GM23338 (cell line): ENCODE results near the gene LRMDA. TPM values are rescaled to one million over a fixed set of nuclear protein-coding genes. Genes with fewer than 3 reads are reported as not detected.

Source experiments
- ATAC-seq: fragments of 200-7000 bp; cut with Tn5 transposase; 3 replicates; pipeline ENCODE4 v1.9.1; 2020
- DNase-seq: peaks from one replicate; pipeline ENCODE4 v3.0.0-alpha.2; 2015; ENCODE audit warnings: low spot score
- H2AFZ ChIP-seq: fragments of 200-600 bp; sonication (generic); 2 replicates; pipeline ENCODE4 v1.8.0; 2016; ENCODE audit warnings: antibody characterized with exemption, mild to moderate bottlenecking, moderate library complexity
- H3F3A ChIP-seq: fragments of 200-600 bp; sonication (generic); replicated peaks from 2 replicates; pipeline ENCODE4 v1.8.0; 2017; ENCODE audit warnings: antibody characterized with exemption, mixed run types, low read depth
- H3K27ac ChIP-seq: fragments of 200-600 bp; sonication (generic); 2 replicates; pipeline ENCODE4 v1.6.1; 2016; ENCODE audit warnings: low read depth
- H3K27me3 ChIP-seq: fragments of 200-600 bp; sonication (generic); 2 replicates; pipeline ENCODE4 v1.8.0; 2016; ENCODE audit warnings: mild to moderate bottlenecking, mixed run types, moderate library complexity; ENCODE audit not compliant: insufficient read depth
- H3K36me3 ChIP-seq: fragments of 200-600 bp; sonication (generic); 2 replicates; pipeline ENCODE4 v1.8.0; 2016; ENCODE audit warnings: mild to moderate bottlenecking; ENCODE audit not compliant: insufficient read depth
- H3K4me1 ChIP-seq: fragments of 200-600 bp; sonication (generic); 2 replicates; pipeline ENCODE4 v1.8.0; 2016; ENCODE audit warnings: mild to moderate bottlenecking, moderate library complexity; ENCODE audit not compliant: insufficient read depth
- H3K4me2 ChIP-seq: fragments of 200-600 bp; sonication (generic); 2 replicates; pipeline ENCODE4 v1.7.1; 2017; ENCODE audit warnings: mixed run types
- H3K4me3 ChIP-seq: fragments of 200-600 bp; sonication (generic); 2 replicates; pipeline ENCODE4 v1.6.1; 2016; ENCODE audit warnings: mixed run types
- H3K79me2 ChIP-seq: fragments of 200-600 bp; sonication (generic); replicated peaks from 2 replicates; pipeline ENCODE4 v1.8.0; 2017; ENCODE audit warnings: mild to moderate bottlenecking; ENCODE audit not compliant: insufficient read depth
- H3K9me2 ChIP-seq: fragments of 200-600 bp; sonication (generic); 2 replicates; pipeline ENCODE4 v1.8.0; 2017; ENCODE audit not compliant: insufficient read depth
- H4K20me1 ChIP-seq: fragments of 200-600 bp; sonication (generic); replicated peaks from 2 replicates; pipeline ENCODE4 v1.8.0; 2017; ENCODE audit warnings: mild to moderate bottlenecking; ENCODE audit not compliant: insufficient read depth
- H3K27ac Mint-ChIP-seq: 2 replicates; pipeline ENCODE4 v1.8.0; 2020; ENCODE audit warnings: inconsistent platforms, mild to moderate bottlenecking, moderate library complexity, mixed read lengths
- H3K27me3 Mint-ChIP-seq: 3 replicates; pipeline ENCODE4 v1.8.0; 2022; ENCODE audit warnings: low read depth, mild to moderate bottlenecking, moderate library complexity, mixed read lengths, inconsistent platforms; ENCODE audit not compliant: insufficient read depth, poor library complexity
- H3K36me3 Mint-ChIP-seq: 3 replicates; pipeline ENCODE4 v1.8.0; 2021; ENCODE audit warnings: low read depth, mild to moderate bottlenecking, inconsistent platforms, moderate library complexity, mixed read lengths
- H3K4me1 Mint-ChIP-seq: 3 replicates; pipeline ENCODE4 v1.8.0; 2020; ENCODE audit warnings: mild to moderate bottlenecking, inconsistent platforms, mixed read lengths
- H3K4me3 Mint-ChIP-seq: 3 replicates; pipeline ENCODE4 v1.8.0; 2021; ENCODE audit warnings: moderate library complexity, mild to moderate bottlenecking, inconsistent platforms, mixed read lengths
- H3K9me3 Mint-ChIP-seq: 3 replicates; pipeline ENCODE4 v1.8.0; 2020; ENCODE audit warnings: moderate library complexity, mild to moderate bottlenecking, inconsistent platforms, mixed read lengths
- CREB1 ChIP-seq: fragments of 250-450 bp; sonication (Bioruptor Pico); IDR thresholded peaks from 2 replicates; pipeline ENCODE4 v1.5.0; 2020; ENCODE audit warnings: low read depth, mild to moderate bottlenecking, moderate library complexity
- EZH2 ChIP-seq: fragments of 200-600 bp; sonication (generic); IDR thresholded peaks from one replicate; pipeline ENCODE4 v1.8.0; 2017; ENCODE audit warnings: antibody characterized with exemption, mild to moderate bottlenecking, low read depth; ENCODE audit not compliant: unreplicated experiment
- EZH2phosphoT487 ChIP-seq: fragments of 200-600 bp; sonication (generic); IDR thresholded peaks from one replicate; pipeline ENCODE4 v1.8.1; 2018; ENCODE audit warnings: antibody characterized with exemption; ENCODE audit not compliant: unreplicated experiment
- JUNB ChIP-seq: IDR thresholded peaks from one replicate; pipeline ENCODE4 v1.6.1; 2016; ENCODE audit warnings: antibody characterized with exemption; ENCODE audit not compliant: unreplicated experiment
- NANOG ChIP-seq: IDR thresholded peaks from 2 replicates; pipeline ENCODE4 v1.6.1; 2016; ENCODE audit warnings: antibody characterized with exemption, borderline replicate concordance
- POLR2AphosphoS5 ChIP-seq: IDR thresholded peaks from 2 replicates; pipeline ENCODE4 v1.6.1; 2016; ENCODE audit warnings: antibody characterized with exemption, low read depth
- STAT1 ChIP-seq: IDR thresholded peaks from one replicate; pipeline ENCODE4 v1.6.1; 2016; ENCODE audit warnings: antibody characterized with exemption; ENCODE audit not compliant: unreplicated experiment
- ZNF114 ChIP-seq: fragments of 250-450 bp; sonication (Bioruptor Pico); IDR thresholded peaks from 2 replicates; pipeline ENCODE4 v1.5.0; 2020; ENCODE audit warnings: mild to moderate bottlenecking, moderate library complexity
- ZNF331 ChIP-seq: fragments of 250-450 bp; sonication (Bioruptor Pico); IDR thresholded peaks from 2 replicates; pipeline ENCODE4 v1.5.0; 2020; ENCODE audit warnings: low read depth, mild to moderate bottlenecking, moderate library complexity
- polyA plus RNA-seq: library from polyadenylated mRNA; unstranded; fragments of >200 nt; fragmentation: Nextera tagmentation; extraction: Ambion mirVana; gene quantifications from 2 replicates; pipeline ENCODE4 v1.2.1, GENCODE V29; 2016
- total RNA-seq: library from RNA; depleted of rRNA; stranded (reverse); fragments of >200 nt; shearing (Covaris generic); gene quantifications from 2 replicates; pipeline ENCODE4 v1.2.3, GENCODE V29; 2014
- TF ChIP-seq, protein P1 (sequence below), 2 experiments: fragments of 200-600 bp in 1 of 2; sonication (generic) in 1 of 2; conservative IDR thresholded peaks; 2 replicates each; pipeline versions ENCODE4 v1.5.1 to v1.6.1; 2016 to 2017; ENCODE audit warnings: antibody characterized with exemption in 2 of 2, low read depth in 2 of 2, mild to moderate bottlenecking in 2 of 2, moderate library complexity in 1 of 2
- TF ChIP-seq, protein P2 (sequence below): IDR thresholded peaks from 2 replicates; pipeline ENCODE4 v1.6.1; 2016; ENCODE audit warnings: antibody characterized with exemption
- TF ChIP-seq, protein P3 (sequence below): fragments of 250-450 bp; sonication (Bioruptor Pico); IDR thresholded peaks from 2 replicates; pipeline ENCODE4 v1.5.0; 2020; ENCODE audit warnings: mild to moderate bottlenecking, moderate library complexity
- TF ChIP-seq, protein P4 (sequence below): IDR thresholded peaks from one replicate; pipeline ENCODE4 v1.6.1; 2018; ENCODE audit warnings: antibody characterized with exemption; ENCODE audit not compliant: unreplicated experiment

Gene LRMDA
- total and polyA plus RNA-seq, 2 experiments from 2014 or later: 0.90 to 1.8 TPM

DNA sequence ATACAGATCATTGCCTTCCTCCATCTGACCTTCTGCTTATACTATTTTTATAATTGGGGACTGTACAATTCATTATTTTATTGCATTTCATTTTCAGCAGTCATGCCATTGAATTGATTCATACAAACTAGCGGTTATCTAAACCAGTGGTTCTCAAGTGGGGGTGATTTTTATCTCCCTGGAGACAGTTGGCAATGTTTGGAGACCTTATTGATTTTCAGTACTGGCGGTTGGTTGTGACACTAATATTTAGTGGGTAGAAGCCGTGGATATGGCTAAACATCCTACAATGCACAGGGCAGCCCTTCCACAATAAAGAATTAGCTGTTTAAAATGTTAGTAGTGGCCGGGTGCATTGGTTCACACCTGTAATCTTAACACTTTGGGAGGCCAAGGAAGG is 765.9 kb downstream of the LRMDA start:
- Histone ChIP-seq H4K20me1 (no peaks in the 10 kb centered on the region), H3F3A (no peaks in the 10 kb centered on the region), H3K79me2 (no peaks in the 10 kb centered on the region), H3K4me1 (peaks cover 28% of the 10 kb centered on the region), H3K4me3 (no peak overlapping the region), H3K27ac (no peak overlapping the region), H3K9me2 (peaks cover 26% of the 10 kb centered on the region), H3K27me3 (no peaks in the 10 kb centered on the region), H3K36me3 (no peaks in the 10 kb centered on the region), H3K4me2 (no peak overlapping the region), H2AFZ (no peak overlapping the region)
- H3K9me3 Mint-ChIP-seq: no peaks in the 10 kb centered on the region; the same call in 2 of the 3 replicates
- no peaks in the 10 kb centered on the region for H3K36me3 Mint-ChIP-seq
- TF ChIP-seq EZH2 (no peak), CREB1 (CRISPR knock-in tag) (no peak), STAT1 (no peak), NANOG (no peak), JUNB (no peak), ZNF331 (CRISPR knock-in tag) (no peak), EZH2phosphoT487 (no peak), POLR2AphosphoS5 (no peak), ZNF114 (CRISPR knock-in tag) (no peak)
- TF ChIP-seq, protein P1, sequence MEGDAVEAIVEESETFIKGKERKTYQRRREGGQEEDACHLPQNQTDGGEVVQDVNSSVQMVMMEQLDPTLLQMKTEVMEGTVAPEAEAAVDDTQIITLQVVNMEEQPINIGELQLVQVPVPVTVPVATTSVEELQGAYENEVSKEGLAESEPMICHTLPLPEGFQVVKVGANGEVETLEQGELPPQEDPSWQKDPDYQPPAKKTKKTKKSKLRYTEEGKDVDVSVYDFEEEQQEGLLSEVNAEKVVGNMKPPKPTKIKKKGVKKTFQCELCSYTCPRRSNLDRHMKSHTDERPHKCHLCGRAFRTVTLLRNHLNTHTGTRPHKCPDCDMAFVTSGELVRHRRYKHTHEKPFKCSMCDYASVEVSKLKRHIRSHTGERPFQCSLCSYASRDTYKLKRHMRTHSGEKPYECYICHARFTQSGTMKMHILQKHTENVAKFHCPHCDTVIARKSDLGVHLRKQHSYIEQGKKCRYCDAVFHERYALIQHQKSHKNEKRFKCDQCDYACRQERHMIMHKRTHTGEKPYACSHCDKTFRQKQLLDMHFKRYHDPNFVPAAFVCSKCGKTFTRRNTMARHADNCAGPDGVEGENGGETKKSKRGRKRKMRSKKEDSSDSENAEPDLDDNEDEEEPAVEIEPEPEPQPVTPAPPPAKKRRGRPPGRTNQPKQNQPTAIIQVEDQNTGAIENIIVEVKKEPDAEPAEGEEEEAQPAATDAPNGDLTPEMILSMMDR (conservative IDR thresholded peaks at IDR 0.05; ENCODE audit: low read depth in 2 of 2): no peak
- TF ChIP-seq, protein P2, sequence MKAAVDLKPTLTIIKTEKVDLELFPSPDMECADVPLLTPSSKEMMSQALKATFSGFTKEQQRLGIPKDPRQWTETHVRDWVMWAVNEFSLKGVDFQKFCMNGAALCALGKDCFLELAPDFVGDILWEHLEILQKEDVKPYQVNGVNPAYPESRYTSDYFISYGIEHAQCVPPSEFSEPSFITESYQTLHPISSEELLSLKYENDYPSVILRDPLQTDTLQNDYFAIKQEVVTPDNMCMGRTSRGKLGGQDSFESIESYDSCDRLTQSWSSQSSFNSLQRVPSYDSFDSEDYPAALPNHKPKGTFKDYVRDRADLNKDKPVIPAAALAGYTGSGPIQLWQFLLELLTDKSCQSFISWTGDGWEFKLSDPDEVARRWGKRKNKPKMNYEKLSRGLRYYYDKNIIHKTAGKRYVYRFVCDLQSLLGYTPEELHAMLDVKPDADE: no peak
- TF ChIP-seq, protein P3, sequence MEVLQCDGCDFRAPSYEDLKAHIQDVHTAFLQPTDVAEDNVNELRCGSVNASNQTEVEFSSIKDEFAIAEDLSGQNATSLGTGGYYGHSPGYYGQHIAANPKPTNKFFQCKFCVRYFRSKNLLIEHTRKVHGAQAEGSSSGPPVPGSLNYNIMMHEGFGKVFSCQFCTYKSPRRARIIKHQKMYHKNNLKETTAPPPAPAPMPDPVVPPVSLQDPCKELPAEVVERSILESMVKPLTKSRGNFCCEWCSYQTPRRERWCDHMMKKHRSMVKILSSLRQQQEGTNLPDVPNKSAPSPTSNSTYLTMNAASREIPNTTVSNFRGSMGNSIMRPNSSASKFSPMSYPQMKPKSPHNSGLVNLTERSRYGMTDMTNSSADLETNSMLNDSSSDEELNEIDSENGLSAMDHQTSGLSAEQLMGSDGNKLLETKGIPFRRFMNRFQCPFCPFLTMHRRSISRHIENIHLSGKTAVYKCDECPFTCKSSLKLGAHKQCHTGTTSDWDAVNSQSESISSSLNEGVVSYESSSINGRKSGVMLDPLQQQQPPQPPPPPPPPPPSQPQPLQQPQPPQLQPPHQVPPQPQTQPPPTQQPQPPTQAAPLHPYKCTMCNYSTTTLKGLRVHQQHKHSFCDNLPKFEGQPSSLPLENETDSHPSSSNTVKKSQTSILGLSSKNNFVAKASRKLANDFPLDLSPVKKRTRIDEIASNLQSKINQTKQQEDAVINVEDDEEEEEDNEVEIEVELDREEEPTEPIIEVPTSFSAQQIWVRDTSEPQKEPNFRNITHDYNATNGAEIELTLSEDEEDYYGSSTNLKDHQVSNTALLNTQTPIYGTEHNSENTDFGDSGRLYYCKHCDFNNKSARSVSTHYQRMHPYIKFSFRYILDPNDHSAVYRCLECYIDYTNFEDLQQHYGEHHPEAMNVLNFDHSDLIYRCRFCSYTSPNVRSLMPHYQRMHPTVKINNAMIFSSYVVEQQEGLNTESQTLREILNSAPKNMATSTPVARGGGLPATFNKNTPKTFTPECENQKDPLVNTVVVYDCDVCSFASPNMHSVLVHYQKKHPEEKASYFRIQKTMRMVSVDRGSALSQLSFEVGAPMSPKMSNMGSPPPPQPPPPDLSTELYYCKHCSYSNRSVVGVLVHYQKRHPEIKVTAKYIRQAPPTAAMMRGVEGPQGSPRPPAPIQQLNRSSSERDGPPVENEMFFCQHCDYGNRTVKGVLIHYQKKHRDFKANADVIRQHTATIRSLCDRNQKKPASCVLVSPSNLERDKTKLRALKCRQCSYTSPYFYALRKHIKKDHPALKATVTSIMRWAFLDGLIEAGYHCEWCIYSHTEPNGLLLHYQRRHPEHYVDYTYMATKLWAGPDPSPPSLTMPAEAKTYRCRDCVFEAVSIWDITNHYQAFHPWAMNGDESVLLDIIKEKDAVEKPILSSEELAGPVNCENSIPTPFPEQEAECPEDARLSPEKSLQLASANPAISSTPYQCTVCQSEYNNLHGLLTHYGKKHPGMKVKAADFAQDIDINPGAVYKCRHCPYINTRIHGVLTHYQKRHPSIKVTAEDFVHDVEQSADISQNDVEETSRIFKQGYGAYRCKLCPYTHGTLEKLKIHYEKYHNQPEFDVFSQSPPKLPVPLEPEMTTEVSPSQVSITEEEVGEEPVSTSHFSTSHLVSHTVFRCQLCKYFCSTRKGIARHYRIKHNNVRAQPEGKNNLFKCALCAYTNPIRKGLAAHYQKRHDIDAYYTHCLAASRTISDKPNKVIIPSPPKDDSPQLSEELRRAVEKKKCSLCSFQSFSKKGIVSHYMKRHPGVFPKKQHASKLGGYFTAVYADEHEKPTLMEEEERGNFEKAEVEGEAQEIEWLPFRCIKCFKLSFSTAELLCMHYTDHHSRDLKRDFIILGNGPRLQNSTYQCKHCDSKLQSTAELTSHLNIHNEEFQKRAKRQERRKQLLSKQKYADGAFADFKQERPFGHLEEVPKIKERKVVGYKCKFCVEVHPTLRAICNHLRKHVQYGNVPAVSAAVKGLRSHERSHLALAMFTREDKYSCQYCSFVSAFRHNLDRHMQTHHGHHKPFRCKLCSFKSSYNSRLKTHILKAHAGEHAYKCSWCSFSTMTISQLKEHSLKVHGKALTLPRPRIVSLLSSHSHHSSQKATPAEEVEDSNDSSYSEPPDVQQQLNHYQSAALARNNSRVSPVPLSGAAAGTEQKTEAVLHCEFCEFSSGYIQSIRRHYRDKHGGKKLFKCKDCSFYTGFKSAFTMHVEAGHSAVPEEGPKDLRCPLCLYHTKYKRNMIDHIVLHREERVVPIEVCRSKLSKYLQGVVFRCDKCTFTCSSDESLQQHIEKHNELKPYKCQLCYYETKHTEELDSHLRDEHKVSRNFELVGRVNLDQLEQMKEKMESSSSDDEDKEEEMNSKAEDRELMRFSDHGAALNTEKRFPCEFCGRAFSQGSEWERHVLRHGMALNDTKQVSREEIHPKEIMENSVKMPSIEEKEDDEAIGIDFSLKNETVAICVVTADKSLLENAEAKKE (CRISPR knock-in tag): no peak
- TF ChIP-seq, protein P4, sequence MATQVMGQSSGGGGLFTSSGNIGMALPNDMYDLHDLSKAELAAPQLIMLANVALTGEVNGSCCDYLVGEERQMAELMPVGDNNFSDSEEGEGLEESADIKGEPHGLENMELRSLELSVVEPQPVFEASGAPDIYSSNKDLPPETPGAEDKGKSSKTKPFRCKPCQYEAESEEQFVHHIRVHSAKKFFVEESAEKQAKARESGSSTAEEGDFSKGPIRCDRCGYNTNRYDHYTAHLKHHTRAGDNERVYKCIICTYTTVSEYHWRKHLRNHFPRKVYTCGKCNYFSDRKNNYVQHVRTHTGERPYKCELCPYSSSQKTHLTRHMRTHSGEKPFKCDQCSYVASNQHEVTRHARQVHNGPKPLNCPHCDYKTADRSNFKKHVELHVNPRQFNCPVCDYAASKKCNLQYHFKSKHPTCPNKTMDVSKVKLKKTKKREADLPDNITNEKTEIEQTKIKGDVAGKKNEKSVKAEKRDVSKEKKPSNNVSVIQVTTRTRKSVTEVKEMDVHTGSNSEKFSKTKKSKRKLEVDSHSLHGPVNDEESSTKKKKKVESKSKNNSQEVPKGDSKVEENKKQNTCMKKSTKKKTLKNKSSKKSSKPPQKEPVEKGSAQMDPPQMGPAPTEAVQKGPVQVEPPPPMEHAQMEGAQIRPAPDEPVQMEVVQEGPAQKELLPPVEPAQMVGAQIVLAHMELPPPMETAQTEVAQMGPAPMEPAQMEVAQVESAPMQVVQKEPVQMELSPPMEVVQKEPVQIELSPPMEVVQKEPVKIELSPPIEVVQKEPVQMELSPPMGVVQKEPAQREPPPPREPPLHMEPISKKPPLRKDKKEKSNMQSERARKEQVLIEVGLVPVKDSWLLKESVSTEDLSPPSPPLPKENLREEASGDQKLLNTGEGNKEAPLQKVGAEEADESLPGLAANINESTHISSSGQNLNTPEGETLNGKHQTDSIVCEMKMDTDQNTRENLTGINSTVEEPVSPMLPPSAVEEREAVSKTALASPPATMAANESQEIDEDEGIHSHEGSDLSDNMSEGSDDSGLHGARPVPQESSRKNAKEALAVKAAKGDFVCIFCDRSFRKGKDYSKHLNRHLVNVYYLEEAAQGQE: no peak
- H3K4me3 Mint-ChIP-seq: no peak overlapping the region
- no peaks in the 10 kb centered on the region for H3K27me3 Mint-ChIP-seq
- ATAC-seq (no peak), DNase-seq (no peak)
- no peak overlapping the region for H3K27ac Mint-ChIP-seq
- H3K4me1 Mint-ChIP-seq: peaks cover 24% of the 10 kb centered on the region
